OCI-LY3 (cell line): ENCODE measurements around the gene TMEM252.

Source experiments
- H2AFZ ChIP-seq: fragments of 200-600, 300-600 bp; shearing (Covaris generic); 2 replicates; pipeline ENCODE4 v1.6.0; 2014; ENCODE audit warnings: antibody characterized with exemption, low read depth, low read length
- H3K27ac ChIP-seq: fragments of 200-600, 300-600 bp; sonication (generic); 2 replicates; pipeline ENCODE4 v1.5.1; 2014; ENCODE audit warnings: mild to moderate bottlenecking, low read length, moderate library complexity, mixed read lengths
- H3K27me3 ChIP-seq: fragments of 200-600, 300-600 bp; sonication (generic); 2 replicates; pipeline ENCODE4 v1.6.1; 2014; ENCODE audit warnings: low read depth, low read length, mixed read lengths
- H3K36me3 ChIP-seq: fragments of 200-600, 300-600 bp; sonication (generic); replicated peaks from 2 replicates; pipeline ENCODE3; 2014; ENCODE audit warnings: low read depth, low read length, mixed read lengths
- H3K4me1 ChIP-seq: fragments of 300-600, 200-600 bp; sonication (generic); 2 replicates; pipeline ENCODE4 v1.6.1; 2014; ENCODE audit warnings: low read length, mixed read lengths
- H3K4me2 ChIP-seq: fragments of 200-600, 300-600 bp; sonication (generic); 2 replicates; pipeline ENCODE4 v1.6.1; 2014; ENCODE audit warnings: low read length, mixed read lengths
- H3K4me3 ChIP-seq: fragments of 300-600, 200-600 bp; sonication (generic); 2 replicates; pipeline ENCODE4 v1.5.1; 2014; ENCODE audit warnings: antibody characterized with exemption, mild to moderate bottlenecking, low read length, moderate library complexity
- H3K79me2 ChIP-seq: fragments of 300-600, 200-600 bp; shearing (Covaris generic); 2 replicates; pipeline ENCODE4 v1.6.1; 2014; ENCODE audit warnings: mild to moderate bottlenecking, low read length, mixed read lengths
- H3K9ac ChIP-seq: fragments of 300-600, 200-600 bp; shearing (Covaris generic); 2 replicates; pipeline ENCODE4 v1.6.0; 2014; ENCODE audit warnings: mild to moderate bottlenecking, low read length, moderate library complexity
- H3K9me3 ChIP-seq: fragments of 200-600, 300-600 bp; shearing (Covaris generic); 2 replicates; pipeline ENCODE4 v1.6.1; 2014; ENCODE audit warnings: low read length, mixed read lengths; ENCODE audit not compliant: insufficient read depth
- H4K20me1 ChIP-seq: fragments of 200-600, 300-600 bp; sonication (generic); 2 replicates; pipeline ENCODE4 v1.6.1; 2016; ENCODE audit warnings: low read length, mixed read lengths; ENCODE audit not compliant: insufficient read depth
- EZH2phosphoT487 ChIP-seq: fragments of 200-600 bp; shearing (Covaris generic); IDR thresholded peaks from 2 replicates; pipeline ENCODE4 v1.6.1; 2018; ENCODE audit warnings: antibody characterized with exemption, mixed run types, low read depth
- TF ChIP-seq, protein P1 (sequence below): fragments of 200-600, 300-600 bp; sonication (generic); IDR thresholded peaks from 2 replicates; pipeline ENCODE4 v1.5.1; 2014; ENCODE audit warnings: antibody characterized with exemption, low read length, low read depth

TMEM252 gene

DNA sequence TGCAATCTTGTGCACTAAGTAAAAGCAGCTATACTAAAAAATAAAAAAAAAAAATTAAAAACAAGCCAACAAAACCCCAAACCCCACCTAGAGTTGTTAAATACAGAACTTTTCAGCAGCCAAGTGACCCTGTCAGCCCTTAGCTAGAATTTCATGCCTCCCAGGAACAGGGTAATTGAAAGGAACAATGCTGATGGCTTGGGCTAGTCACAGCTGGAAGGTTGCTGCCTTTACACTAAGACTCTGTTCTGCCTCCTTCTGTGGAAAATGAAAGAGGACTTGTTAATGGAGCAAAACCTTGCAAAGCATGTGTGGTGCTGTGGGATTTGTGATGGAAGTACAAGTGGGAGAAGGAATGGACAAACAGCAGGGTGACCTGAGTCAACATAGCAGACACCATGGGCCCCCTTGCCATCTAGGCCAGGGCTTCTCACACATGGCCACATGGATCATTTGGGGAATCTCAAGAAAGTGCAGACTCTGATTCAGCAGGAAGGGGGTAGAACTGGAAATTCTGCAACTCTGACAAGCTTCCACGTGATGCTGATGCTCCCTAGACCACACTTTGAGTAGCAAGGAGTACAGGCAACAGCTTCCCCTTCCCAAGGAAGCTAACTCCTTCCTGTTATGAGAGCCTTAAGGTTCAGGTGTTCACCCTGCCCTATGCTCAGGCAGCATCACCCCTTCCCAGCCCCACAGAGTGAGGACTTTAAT lies 14.9 kb upstream of the TMEM252 start:
- Histone ChIP-seq H3K27me3 (no peaks in the 10 kb centered on the region), H3K4me2 (no peak overlapping the region), H3K4me1 (peaks cover 12% of the 10 kb centered on the region; the same call in 1 of the 2 replicates), H3K9ac (no peak overlapping the region), H3K9me3 (no peaks in the 10 kb centered on the region), H3K79me2 (no peaks in the 10 kb centered on the region), H2AFZ (no peak overlapping the region), H3K27ac (no peak overlapping the region), H4K20me1 (no peaks in the 10 kb centered on the region), H3K4me3 (no peak overlapping the region), H3K36me3 (no peaks in the 10 kb centered on the region)
- TF ChIP-seq, protein P1, sequence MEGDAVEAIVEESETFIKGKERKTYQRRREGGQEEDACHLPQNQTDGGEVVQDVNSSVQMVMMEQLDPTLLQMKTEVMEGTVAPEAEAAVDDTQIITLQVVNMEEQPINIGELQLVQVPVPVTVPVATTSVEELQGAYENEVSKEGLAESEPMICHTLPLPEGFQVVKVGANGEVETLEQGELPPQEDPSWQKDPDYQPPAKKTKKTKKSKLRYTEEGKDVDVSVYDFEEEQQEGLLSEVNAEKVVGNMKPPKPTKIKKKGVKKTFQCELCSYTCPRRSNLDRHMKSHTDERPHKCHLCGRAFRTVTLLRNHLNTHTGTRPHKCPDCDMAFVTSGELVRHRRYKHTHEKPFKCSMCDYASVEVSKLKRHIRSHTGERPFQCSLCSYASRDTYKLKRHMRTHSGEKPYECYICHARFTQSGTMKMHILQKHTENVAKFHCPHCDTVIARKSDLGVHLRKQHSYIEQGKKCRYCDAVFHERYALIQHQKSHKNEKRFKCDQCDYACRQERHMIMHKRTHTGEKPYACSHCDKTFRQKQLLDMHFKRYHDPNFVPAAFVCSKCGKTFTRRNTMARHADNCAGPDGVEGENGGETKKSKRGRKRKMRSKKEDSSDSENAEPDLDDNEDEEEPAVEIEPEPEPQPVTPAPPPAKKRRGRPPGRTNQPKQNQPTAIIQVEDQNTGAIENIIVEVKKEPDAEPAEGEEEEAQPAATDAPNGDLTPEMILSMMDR: no peak
- no peak for TF ChIP-seq EZH2phosphoT487

DNA sequence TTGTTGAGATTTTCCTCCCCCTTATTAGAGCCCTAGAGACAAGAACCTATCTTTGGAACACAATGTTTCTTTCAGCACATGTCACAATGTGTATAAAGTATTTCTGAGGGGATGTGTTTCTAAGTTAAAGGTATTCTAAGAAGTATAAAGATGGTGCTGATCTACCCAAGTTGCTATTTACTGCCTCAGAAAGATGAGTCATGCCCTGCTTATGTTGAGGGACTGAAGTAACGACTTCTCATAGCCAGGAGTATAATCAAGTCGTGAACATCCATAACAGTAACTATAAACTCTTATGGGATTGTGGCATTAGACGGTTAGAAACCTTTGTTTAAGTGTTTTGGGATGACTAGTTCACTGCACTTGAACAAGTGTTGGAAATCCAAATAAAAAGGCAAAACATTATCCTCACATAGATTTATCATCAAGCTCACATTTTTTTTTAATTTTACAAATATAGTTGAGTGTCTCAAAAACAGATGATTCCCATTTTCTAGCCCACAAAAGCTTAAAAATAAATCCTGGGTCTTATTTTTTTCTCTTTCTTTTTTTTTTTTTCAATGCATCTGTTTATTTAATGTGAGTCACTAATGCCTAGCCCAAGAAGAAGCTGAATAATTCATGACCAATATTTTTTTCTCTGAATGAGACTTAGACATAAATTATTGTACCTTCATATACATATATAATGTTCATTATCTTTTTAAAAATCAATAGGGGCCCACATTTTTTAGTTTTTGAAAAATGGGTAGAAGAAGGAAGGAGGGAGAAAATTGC lies 12.2 kb upstream of the TMEM252 start:
- Histone ChIP-seq H3K79me2 (no peaks in the 10 kb centered on the region), H3K4me1 (peaks cover 11% of the 10 kb centered on the region), H3K4me2 (no peak overlapping the region), H3K9ac (no peak overlapping the region), H3K36me3 (no peaks in the 10 kb centered on the region), H3K4me3 (no peak overlapping the region), H3K27ac (no peak overlapping the region), H3K9me3 (no peaks in the 10 kb centered on the region), H3K27me3 (no peaks in the 10 kb centered on the region), H4K20me1 (no peaks in the 10 kb centered on the region), H2AFZ (no peak overlapping the region)
- TF ChIP-seq, protein P1: no peak
- TF ChIP-seq EZH2phosphoT487: no peak

DNA sequence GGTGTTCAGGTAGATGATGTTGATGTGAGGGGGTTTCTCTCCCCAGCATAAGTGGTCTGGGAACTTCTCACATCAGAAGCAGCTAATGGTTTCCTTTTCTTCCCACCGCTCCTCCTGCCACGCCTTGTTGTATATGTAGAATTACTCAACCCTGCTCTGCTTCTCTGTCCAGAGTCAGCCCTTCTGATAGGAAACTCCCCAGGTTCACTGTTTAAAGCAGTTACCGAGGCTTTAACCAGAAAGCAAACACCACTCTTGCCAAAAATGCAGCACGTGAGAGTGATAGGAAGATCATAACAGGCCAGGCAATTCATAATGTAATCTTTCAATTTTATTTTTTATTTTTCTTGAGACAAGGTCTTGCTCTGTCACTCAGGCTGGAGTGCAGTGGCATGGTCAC lies 10.5 kb upstream of the TMEM252 start:
- H3K79me2 ChIP-seq: no peaks in the 10 kb centered on the region
- TF ChIP-seq EZH2phosphoT487: no peak
- TF ChIP-seq, protein P1: no peak
- H4K20me1 ChIP-seq: no peaks in the 10 kb centered on the region
- no peak overlapping the region for H2AFZ ChIP-seq
- no peak overlapping the region for H3K9ac ChIP-seq
- H3K27me3 ChIP-seq: no peaks in the 10 kb centered on the region
- no peaks in the 10 kb centered on the region for H3K9me3 ChIP-seq
- no peak overlapping the region for H3K4me3 ChIP-seq
- no peak overlapping the region for H3K4me2 ChIP-seq
- no peaks in the 10 kb centered on the region for H3K36me3 ChIP-seq
- no peak overlapping the region for H3K27ac ChIP-seq
- H3K4me1 ChIP-seq: peaks cover 28% of the 10 kb centered on the region

DNA sequence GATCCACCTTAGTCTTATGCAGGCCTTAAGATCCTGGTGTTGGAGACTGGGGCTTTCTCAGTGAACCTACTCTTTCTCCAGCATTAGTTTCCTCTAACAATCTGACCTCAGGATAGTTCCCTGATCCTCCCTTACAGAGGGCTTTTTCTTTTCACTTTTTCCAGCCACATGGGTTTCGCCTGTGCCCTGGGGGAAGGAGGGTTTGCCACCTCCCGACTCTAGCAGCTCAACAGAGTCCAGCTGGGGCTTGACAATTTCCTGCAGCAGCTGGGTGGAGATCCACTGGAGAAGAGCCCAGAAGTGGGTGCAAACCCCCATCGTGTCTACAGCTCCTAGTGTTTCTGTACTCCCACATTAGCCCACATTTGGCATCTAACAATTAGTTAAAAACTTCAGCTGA lies 7.6 kb upstream of the TMEM252 start:
- no peak for TF ChIP-seq EZH2phosphoT487
- TF ChIP-seq, protein P1: no peak
- Histone ChIP-seq H3K27ac (no peak overlapping the region), H3K36me3 (no peaks in the 10 kb centered on the region), H3K4me2 (peak overlapping the region; percentile 66; the same call in 1 of the 2 replicates), H3K4me1 (peaks cover 46% of the 10 kb centered on the region), H3K9me3 (no peaks in the 10 kb centered on the region), H3K9ac (no peak overlapping the region), H2AFZ (no peak overlapping the region), H3K4me3 (no peak overlapping the region), H3K27me3 (no peaks in the 10 kb centered on the region), H4K20me1 (no peaks in the 10 kb centered on the region), H3K79me2 (no peaks in the 10 kb centered on the region)
